GM12874 (cell line): ENCODE results near the gene LCA5.
A peak's percentile ranks its signal among the peaks of the same experiment; 100 is the strongest.

Experiments used
- TF ChIP-seq, protein P1 (sequence below): IDR thresholded peaks from 2 replicates; pipeline ENCODE4 v1.5.1; 2011; ENCODE audit warnings: low read depth, mild to moderate bottlenecking, control low read depth, low read length, moderate library complexity; ENCODE audit not compliant: insufficient read depth

LCA5 gene

DNA sequence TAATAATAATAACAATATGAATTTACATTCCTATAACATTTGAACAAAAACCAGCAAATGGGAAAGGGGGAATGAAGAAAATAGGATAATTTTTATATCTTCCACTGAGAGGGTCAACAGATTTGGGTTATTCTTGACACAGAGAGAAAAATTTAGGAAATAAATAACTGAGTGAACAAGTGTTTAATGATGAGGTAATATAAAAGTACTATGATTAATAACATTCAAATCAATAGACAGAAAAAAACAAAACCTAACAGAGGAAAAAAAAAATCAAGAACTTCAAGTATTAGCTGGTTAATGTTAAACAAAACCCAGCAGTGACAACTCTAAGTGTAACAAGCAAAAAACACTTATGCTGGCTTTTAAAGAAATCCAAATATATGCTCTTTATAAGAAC lies 66.5 kb downstream of the LCA5 start:
- TF ChIP-seq, protein P1, sequence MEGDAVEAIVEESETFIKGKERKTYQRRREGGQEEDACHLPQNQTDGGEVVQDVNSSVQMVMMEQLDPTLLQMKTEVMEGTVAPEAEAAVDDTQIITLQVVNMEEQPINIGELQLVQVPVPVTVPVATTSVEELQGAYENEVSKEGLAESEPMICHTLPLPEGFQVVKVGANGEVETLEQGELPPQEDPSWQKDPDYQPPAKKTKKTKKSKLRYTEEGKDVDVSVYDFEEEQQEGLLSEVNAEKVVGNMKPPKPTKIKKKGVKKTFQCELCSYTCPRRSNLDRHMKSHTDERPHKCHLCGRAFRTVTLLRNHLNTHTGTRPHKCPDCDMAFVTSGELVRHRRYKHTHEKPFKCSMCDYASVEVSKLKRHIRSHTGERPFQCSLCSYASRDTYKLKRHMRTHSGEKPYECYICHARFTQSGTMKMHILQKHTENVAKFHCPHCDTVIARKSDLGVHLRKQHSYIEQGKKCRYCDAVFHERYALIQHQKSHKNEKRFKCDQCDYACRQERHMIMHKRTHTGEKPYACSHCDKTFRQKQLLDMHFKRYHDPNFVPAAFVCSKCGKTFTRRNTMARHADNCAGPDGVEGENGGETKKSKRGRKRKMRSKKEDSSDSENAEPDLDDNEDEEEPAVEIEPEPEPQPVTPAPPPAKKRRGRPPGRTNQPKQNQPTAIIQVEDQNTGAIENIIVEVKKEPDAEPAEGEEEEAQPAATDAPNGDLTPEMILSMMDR, result no peak

DNA sequence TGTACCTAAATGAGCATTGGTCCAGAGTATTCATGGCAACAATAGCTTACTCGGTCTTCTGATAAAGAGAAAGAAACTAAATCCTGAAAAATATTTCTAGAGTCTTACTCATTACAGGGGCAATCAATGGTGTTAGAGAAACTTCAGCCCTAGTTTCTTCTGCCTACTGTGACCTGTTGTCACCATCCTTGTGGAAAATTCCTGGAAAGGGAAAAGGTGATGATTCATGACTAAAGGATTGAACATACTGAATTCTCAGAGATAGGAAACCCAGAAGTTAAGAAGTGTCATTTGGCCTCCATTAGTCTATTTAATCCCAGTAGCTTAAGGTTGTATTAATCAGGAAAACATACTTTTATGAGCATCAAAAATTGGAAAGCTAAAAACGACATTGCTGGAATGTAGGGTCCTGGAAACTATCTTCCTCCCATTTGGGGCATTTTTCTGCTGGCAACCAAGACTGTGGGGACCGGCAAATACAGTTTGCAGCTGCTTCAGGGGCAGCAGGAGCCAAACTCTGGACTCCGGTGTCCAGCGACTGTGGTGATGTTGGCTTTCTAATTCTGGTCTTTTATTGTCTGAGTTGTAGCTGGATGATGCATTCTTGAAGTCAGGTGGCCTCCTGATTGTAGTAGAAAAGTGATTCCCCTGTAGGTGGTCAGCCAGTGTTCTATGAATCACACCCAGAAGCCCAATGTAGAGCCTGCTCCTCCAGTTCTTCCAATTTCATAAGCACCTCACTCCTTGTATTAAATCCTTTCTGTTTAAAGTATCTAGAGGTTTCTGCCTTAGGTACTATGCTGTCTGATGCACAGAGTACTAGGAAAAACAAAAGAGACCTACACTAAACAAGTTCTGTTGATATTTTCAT lies 67.6 kb downstream of the LCA5 start:
- TF ChIP-seq, protein P1, result no peak

DNA sequence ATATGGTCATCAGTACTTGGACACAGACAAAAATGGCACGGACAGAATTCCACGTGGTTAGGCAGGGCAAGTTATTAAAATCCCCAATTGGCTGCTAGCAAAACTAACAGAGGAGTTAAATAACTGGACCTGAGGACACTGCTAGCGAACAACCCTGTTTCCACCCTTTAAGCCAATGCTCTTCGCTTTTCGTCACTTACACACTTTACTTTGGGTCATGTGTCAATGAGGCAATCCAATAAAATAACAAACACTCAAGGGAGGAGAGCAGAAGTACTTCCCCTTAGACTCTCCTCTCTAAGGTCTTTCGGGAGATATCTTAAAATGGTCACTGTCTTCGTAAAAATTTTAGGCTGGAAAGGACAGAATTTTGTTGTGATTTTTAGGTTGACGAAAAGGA lies 68.6 kb downstream of the LCA5 start:
- TF ChIP-seq, protein P1, result no peak

DNA sequence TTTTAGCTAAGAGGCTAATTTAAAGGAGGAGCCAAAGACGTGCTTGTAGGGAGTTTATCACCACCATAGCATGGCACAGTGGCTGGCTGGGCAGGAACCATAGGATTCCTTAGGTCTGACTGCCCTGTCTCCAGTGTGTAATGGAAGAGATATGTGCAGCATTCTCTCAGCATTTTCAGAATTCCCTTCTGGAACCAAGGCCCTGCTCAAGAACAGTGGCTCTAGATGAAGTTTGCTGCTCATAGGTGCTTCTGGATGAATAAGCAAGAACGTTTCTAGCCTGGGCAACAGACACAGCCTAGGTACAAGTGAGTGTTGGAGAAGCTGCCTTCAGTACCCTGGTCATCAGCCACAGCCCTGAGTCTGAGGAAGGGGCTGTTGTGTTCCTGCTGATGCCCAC lies 69.1 kb downstream of the LCA5 start:
- TF ChIP-seq, protein P1, result no peak

DNA sequence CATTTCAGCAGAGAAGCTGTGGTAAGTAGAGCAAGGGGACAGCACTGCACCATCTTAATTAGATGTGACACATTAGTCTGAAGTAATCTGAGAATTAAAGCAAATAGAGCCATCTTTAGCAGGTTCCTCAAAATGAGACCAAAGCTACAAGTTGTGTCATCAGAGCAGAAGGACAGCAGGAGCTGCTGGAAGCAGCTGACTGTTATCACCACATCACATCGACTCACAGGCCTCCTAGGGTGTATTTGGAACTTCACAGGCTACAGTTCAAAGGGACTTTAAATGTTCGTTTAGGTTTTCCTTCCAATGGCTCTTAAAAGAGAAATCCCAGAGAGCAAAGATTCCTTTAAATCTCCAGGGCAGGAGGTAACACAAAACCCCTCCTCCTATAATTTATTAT lies 69.5 kb downstream of the LCA5 start:
- TF ChIP-seq, protein P1, result no peak

DNA sequence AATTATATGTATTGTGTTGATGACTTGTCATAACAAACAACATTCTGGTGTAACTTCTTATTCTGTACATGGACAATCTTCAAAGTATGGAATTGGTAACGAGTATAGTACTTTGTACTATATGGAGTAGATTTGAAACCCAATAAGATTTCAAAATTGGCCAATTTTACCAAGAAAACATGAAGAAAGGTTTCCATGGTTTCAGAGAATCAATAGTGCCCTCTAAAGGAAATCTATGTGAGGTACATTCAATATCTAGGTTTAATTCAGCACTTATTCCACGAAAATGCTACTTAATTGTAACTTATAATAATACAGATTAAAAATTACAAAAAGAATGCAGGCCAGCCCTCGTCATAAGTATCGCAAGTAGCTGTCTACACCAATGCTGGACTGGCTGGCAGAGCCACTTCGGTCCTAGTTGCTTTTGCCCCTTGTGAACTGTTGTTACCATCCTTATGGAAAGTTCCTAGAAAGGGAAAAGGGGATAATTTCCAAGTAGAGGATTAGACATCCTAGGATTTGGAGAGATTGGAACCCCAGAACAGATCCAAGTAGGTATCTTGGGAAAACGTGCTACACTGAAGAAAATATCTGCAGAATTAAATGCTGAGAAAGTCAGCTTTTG lies 70.9 kb downstream of the LCA5 start:
- TF ChIP-seq, protein P1, result peak; percentile 19; the same call in 1 of the 2 replicates

DNA sequence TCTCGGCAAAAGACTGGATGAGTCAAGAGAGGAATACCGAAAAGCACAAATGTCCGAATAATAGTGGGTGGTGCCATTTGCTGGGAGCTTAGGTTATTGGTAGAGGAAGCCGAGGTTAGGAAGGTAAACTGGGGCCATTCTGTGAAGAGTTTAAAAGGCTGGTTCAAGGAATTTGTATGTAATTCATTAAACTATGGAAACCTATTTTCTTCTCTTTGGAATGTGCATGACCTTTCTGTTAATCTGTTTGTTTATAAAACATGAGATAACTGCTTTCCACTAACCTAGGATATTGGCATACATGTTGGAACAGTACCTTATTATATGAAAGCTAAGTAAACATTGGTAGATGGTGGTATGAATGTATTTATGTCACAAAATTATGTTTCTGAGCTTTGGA lies 71.8 kb downstream of the LCA5 start:
- TF ChIP-seq, protein P1, result no peak
